ENCODE measurements around the gene DENND4C. TPM values are rescaled to one million over a fixed set of nuclear protein-coding genes. Genes with fewer than 3 reads are reported as not detected.
"Not testable (repeated sequence)": the region's sequence is repeated elsewhere in the genome, so short reads cannot be mapped to it uniquely, and the experiment has no call there.

The DENND4C gene
- total RNA-seq, 1 donor from 2014 or later = 21.1 TPM

DNA sequence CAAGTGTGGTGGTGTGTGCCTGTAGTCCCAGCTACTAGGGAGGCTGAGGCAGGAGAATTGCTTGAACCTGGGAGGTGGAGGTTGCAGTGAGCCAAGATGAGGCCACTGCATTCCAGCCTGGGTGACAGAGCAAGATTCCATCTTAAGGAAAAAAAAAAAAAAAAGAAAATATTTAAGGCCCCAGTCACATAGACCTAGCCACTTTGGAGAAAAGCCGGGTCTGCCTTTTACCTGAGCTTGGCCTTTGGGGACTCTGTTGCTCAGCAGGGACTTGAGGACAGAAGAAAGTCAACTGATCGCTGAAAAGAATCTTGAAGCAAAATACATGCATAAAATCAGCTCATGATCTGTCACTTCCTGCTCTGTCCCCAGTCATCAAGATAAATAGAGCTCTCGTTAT lies 183.0 kb downstream of the DENND4C start:
- intact Hi-C loops (cut with micrococcal nuclease); H3K27ac Mint-ChIP-seq; H3K27me3 Mint-ChIP-seq (ENCODE audit: insufficient read depth); DNase-seq (ENCODE audit: low spot score); H3K36me3 Mint-ChIP-seq (ENCODE audit: low read depth); H3K9me3 Mint-ChIP-seq; H3K4me3 Mint-ChIP-seq: not testable (repeated sequence)
- peaks cover 11% of the 10 kb centered on the region for H3K4me1 Mint-ChIP-seq (ENCODE audit: low read depth)

DNA sequence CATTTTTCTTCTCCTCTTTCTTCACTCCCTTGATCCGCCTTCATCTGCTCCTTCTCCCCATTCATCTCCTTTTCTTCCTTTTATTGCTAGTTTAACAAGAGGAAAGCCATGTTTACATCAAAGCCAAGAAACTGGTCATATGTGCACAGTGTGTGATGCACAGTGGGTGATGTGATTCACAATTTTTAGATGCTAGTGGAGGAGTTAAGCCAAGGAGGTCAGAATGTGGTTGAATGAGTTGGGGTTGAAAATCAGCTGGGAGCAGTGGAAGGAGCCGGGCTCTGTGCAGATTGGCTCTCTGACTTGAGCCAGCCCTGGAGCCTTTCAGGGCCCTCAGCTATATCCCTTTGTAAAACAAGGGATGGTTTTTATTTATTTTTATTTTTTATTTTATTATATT lies 185.7 kb downstream of the DENND4C start:
- no peaks in the 10 kb centered on the region for H3K4me1 Mint-ChIP-seq (ENCODE audit: low read depth)
- intact Hi-C loops (cut with micrococcal nuclease) = no loop called here
- H3K27me3 Mint-ChIP-seq (ENCODE audit: insufficient read depth) = no peaks in the 10 kb centered on the region
- no peaks in the 10 kb centered on the region for H3K36me3 Mint-ChIP-seq (ENCODE audit: low read depth)
- no peak overlapping the region for H3K27ac Mint-ChIP-seq
- DNase-seq (ENCODE audit: low spot score) = no peak
- no peak overlapping the region for H3K4me3 Mint-ChIP-seq
- no peaks in the 10 kb centered on the region for H3K9me3 Mint-ChIP-seq

GRCh38 chr9:19420877-19421276 lies 190.4 kb downstream of the DENND4C start:
- Mint-ChIP-seq H3K36me3 (ENCODE audit: low read depth) (no peaks in the 10 kb centered on the region), H3K9me3 (no peaks in the 10 kb centered on the region), H3K4me3 (no peak overlapping the region), H3K27me3 (ENCODE audit: insufficient read depth) (no peaks in the 10 kb centered on the region), H3K27ac (no peak overlapping the region), H3K4me1 (ENCODE audit: low read depth) (no peaks in the 10 kb centered on the region)
- DNase-seq (ENCODE audit: low spot score) = no peak
- intact Hi-C loops (cut with micrococcal nuclease) = no loop called here

Other genes starting within 250 kb of the DENND4C start
- gene SAXO1, start 197.5 kb upstream of the DENND4C start, total RNA-seq = not detected in 2 replicates
- gene RRAGA, start 181.3 kb upstream of the DENND4C start, total RNA-seq = 56.8 and 56.9 TPM in 2 replicates
- 31.8 and 31.9 TPM in 2 replicates for gene HAUS6, start 127.8 kb upstream of the DENND4C start, total RNA-seq
- gene PLIN2, start 103.2 kb upstream of the DENND4C start, total RNA-seq = 53.3 and 57.2 TPM in 2 replicates
- gene RPS6, start 149.5 kb downstream of the DENND4C start, total RNA-seq = 2,052 and 2,078 TPM in 2 replicates
- 1.3 and 1.4 TPM in 2 replicates for gene ACER2, start 178.3 kb downstream of the DENND4C start, total RNA-seq